K562 (cell line): ENCODE results near the gene SLAMF8. TPM values are rescaled to one million over a fixed set of nuclear protein-coding genes. Genes with fewer than 3 reads are reported as not detected.

Experiments
- ARHGAP35 ChIP-seq: fragments of 450-650 bp; IDR thresholded peaks from 2 replicates; pipeline ENCODE4 v1.6.1; 2018; ENCODE audit not compliant: partially characterized antibody
- ASH1L ChIP-seq: fragments of 450-650 bp; IDR thresholded peaks from 2 replicates; pipeline ENCODE4 v1.6.1; 2018; ENCODE audit warnings: borderline replicate concordance, mild to moderate bottlenecking, low read depth; ENCODE audit not compliant: partially characterized antibody
- CHD1 ChIP-seq: fragments of 200-600 bp; sonication (generic); IDR thresholded peaks from one replicate; pipeline ENCODE4 v1.6.1; 2012; ENCODE audit warnings: mild to moderate bottlenecking, moderate library complexity, low read length, inconsistent platforms
- FOS ChIP-seq: IDR thresholded peaks from 3 replicates; pipeline ENCODE4 v1.6.1; 2011; ENCODE audit not compliant: insufficient read length; ENCODE audit errors: extremely low read depth
- HMBOX1 ChIP-seq: sonication (generic); IDR thresholded peaks from 2 replicates; pipeline ENCODE4 v1.6.1; 2016
- HMG20A ChIP-seq: fragments of 450-650 bp; formaldehyde crosslinking; conservative IDR thresholded peaks from 2 replicates; pipeline ENCODE4 v1.4.0; 2020; ENCODE audit warnings: mild to moderate bottlenecking, mixed read lengths
- LEF1 ChIP-seq: fragments of 450-650 bp; IDR thresholded peaks from 2 replicates; pipeline ENCODE4 v1.6.1; 2016; ENCODE audit warnings: mild to moderate bottlenecking
- MAFF ChIP-seq: IDR thresholded peaks from 2 replicates; pipeline ENCODE4 v1.6.1; 2012; ENCODE audit warnings: low read length, improper control_type of control experiment
- MEIS2 ChIP-seq: fragments of 450-650 bp; IDR thresholded peaks from 2 replicates; pipeline ENCODE4 v1.6.1; 2014; ENCODE audit warnings: mild to moderate bottlenecking; ENCODE audit not compliant: partially characterized antibody
- MITF ChIP-seq: IDR thresholded peaks from 2 replicates; pipeline ENCODE4 v1.6.1; 2014; ENCODE audit warnings: antibody characterized with exemption
- MLLT1 ChIP-seq, 2 experiments: fragments of 450-650 bp; IDR thresholded peaks; 2 replicates each; pipeline ENCODE4 v1.6.1; 2016
- MNT ChIP-seq, 2 experiments: fragments of 450-650 bp; conservative IDR thresholded peaks; 2 replicates each; pipeline ENCODE4 v1.6.1; 2017; ENCODE audit warnings: mild to moderate bottlenecking in 2 of 2, moderate library complexity in 2 of 2
- PHF20 ChIP-seq: fragments of 450-650 bp; IDR thresholded peaks from 2 replicates; pipeline ENCODE4 v1.6.1; 2018; ENCODE audit not compliant: partially characterized antibody
- SMAD3 ChIP-seq: fragments of 450-650 bp; formaldehyde crosslinking; conservative IDR thresholded peaks from 2 replicates; pipeline ENCODE4 v1.4.0; 2020; ENCODE audit warnings: mild to moderate bottlenecking
- TARDBP ChIP-seq: fragments of 450-650 bp; IDR thresholded peaks from 2 replicates; pipeline ENCODE4 v1.6.1; 2016
- TCF7L2 ChIP-seq: fragments of 150-350 bp; IDR thresholded peaks from 2 replicates; pipeline ENCODE4 v1.6.1; 2016; ENCODE audit warnings: low read depth, mild to moderate bottlenecking, low read length, moderate library complexity
- TEAD1 ChIP-seq, 2 experiments: fragments of 450-650 bp in 1 of 2; sonication (generic) in 1 of 2; formaldehyde crosslinking; IDR thresholded peaks; 2 replicates each; pipeline versions ENCODE4 v1.4.0 to v1.8.0; 2020 to 2022; ENCODE audit warnings: mild to moderate bottlenecking in 2 of 2, missing genetic modification reagents in 1 of 2
- VEZF1 ChIP-seq: fragments of 200-800 bp; sonication (Bioruptor generic); IDR thresholded peaks from 2 replicates; pipeline ENCODE4 v1.6.1; 2017; ENCODE audit warnings: missing genetic modification characterization, missing compliant biosample characterization
- ZKSCAN1 ChIP-seq: fragments of 150-350 bp; IDR thresholded peaks from 2 replicates; pipeline ENCODE4 v1.6.1; 2016; ENCODE audit warnings: low read depth, low read length
- ZNF212 ChIP-seq: fragments of 450-650 bp; formaldehyde crosslinking; IDR thresholded peaks from 2 replicates; pipeline ENCODE4 v1.4.0; 2020; ENCODE audit warnings: mild to moderate bottlenecking
- ZNF586 ChIP-seq: fragments of 450-650 bp; formaldehyde crosslinking; conservative IDR thresholded peaks from 2 replicates; pipeline ENCODE4 v1.4.0; 2020; ENCODE audit warnings: mild to moderate bottlenecking, moderate library complexity
- ZNF77 ChIP-seq: fragments of 250-450 bp; sonication (Bioruptor Pico); IDR thresholded peaks from 2 replicates; pipeline ENCODE4 v1.5.0; 2020
- polyA plus RNA-seq, 8 experiments: library from polyadenylated mRNA; depleted of rRNA in 4 of 8; stranded (reverse) in 5 of 8; unstranded in 3 of 8; fragments of >200 nt; fragmentation: Nextera tagmentation in 2 of 8; fragmentation: Illumina TruSeq in 1 of 8; extraction: Ambion mirVana in 2 of 8; extraction: Trizol in 1 of 8; gene quantifications; 2 replicates each; pipeline versions ENCODE4 v1.2.1 to v1.2.3, GENCODE V29; 2011 to 2014; ENCODE audit warnings: inconsistent platforms in 1 of 8, missing spikeins in 1 of 8
- total RNA-seq, 7 experiments: library from RNA; depleted of rRNA in 6 of 7; stranded (reverse); fragments of >200 nt in 6 of 7; fragmentation: Illumina TruSeq in 2 of 7; extraction: Trizol in 2 of 7; gene quantifications; 2 replicates each; pipeline versions ENCODE4 v1.2.1 to v1.2.3, GENCODE V29; 2011 to 2021; ENCODE audit warnings: low replicate concordance in 1 of 7

The SLAMF8 gene
- total and polyA plus RNA-seq, 9 of the 15 experiments (the other 6 are each of a cell fraction or from before 2014, with no cell fraction given), result not detected

GRCh38 chr1:159780583-159781582 is 45.8 kb upstream of the SLAMF8 start, which contains the start of gene DUSP23 (continued):
- no peak for TF ChIP-seq MITF
- no peak for TF ChIP-seq ZNF77 (CRISPR knock-in tag)
- TF ChIP-seq MAFF, result no peak
- no peak for TF ChIP-seq MLLT1 (IDR thresholded peaks at IDR 0.05)
- no peak for TF ChIP-seq MEIS2
- TF ChIP-seq PHF20, result peak; percentile 66
- TF ChIP-seq MNT (conservative IDR thresholded peaks at IDR 0.05), result peak; percentile 98 to 99
- TF ChIP-seq TCF7L2, result no peak
- peak; percentile 48 for TF ChIP-seq VEZF1
- no peak for TF ChIP-seq ASH1L
- TF ChIP-seq HMBOX1, result no peak
- no peak for TF ChIP-seq ZNF212 (CRISPR knock-in tag)
- TF ChIP-seq ZNF586 (CRISPR knock-in tag), result no peak
- TF ChIP-seq HMG20A (CRISPR knock-in tag), result no peak
- 0 out of 2 replicates have a peak, but pooled peaks have one; percentile 36 for TF ChIP-seq SMAD3 (CRISPR knock-in tag)
- no peak for TF ChIP-seq ARHGAP35
- TF ChIP-seq ZKSCAN1, result no peak
- TF ChIP-seq CHD1, result no peak
- 0 out of 2 replicates have a peak, but pooled peaks have one; percentile 26 for TF ChIP-seq LEF1
- TF ChIP-seq FOS, result peak; percentile 29
- no peak for TF ChIP-seq TARDBP
- peak in 1 of 2 experiments; percentile 98; a peak in 2 of 4 replicates for TF ChIP-seq TEAD1 (CRISPR knock-in tag; IDR thresholded peaks at IDR 0.05)
